Measurements from ENCODE around the gene HEATR5A.

Gene HEATR5A

DNA sequence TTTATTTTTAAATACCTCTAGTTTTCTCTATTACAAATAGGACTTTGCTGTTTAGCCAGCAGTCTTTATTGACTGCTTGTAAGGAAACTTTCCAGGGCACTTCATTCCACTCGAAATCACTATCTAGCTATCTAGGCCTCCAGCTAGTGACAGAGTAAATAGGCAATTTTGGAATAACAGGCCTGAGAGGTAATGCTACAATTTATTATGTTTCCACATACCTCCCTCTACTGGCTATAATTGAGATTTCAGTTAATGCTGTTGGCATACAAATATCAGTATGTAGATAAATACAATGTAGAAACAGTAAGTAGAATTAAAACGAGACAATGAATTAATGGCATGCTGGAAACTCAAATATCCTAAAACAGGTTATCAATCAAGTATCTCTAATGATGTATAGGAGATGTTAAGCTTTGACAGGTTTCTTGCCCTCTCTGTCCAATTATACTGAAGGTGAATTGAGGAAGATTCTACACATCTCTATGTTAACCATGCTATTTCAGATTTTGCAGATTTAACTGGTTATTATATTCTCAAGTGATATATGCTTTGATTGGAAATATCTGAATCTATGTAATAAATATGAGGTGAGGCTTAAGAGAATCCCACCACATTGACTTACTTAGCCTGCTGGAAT lies 29.7 kb upstream of the HEATR5A start:
- Histone ChIP-seq H3K9ac (ENCODE audit: low read depth, low read length, poor library complexity) (no peak overlapping the region), H2AK5ac (ENCODE audit: low read depth, low read length) (no peak overlapping the region), H3K18ac (ENCODE audit: low read length) (no peak overlapping the region), H2BK5ac (ENCODE audit: low read length) (no peak overlapping the region), H3K4ac (ENCODE audit: low read length) (no peak overlapping the region), H3K79me1 (ENCODE audit: low read depth, low read length) (no peaks in the 10 kb centered on the region), H2BK120ac (ENCODE audit: low read depth, low read length) (no peak overlapping the region), H3K23ac (ENCODE audit: low read depth, low read length, poor library complexity) (no peak overlapping the region), H4K8ac (ENCODE audit: low read depth, low read length) (no peak overlapping the region), H3K14ac (ENCODE audit: low read length) (no peak overlapping the region), H3K27ac (replicated peaks; ENCODE audit: low read length) (no peak overlapping the region), H4K91ac (ENCODE audit: low read depth, low read length, poor library complexity) (no peak overlapping the region), H3K27me3 (ENCODE audit: control insufficient read depth in 3 of 3, insufficient read depth in 3 of 3, low read depth in 1 of 3, low read length in 3 of 3) (no peaks in the 10 kb centered on the region), H3K9me3 (replicated peaks in 1 of 2; ENCODE audit: control insufficient read depth in 2 of 2, insufficient read depth in 1 of 2, low read depth in 1 of 2, low read length in 2 of 2) (no peaks in the 10 kb centered on the region), H3K36me3 (replicated peaks in 1 of 2; ENCODE audit: control insufficient read depth in 2 of 2, insufficient read depth in 2 of 2, low read length in 2 of 2) (peaks cover 0 to 48% of the 10 kb centered on the region in 2 donors), H3K4me1 (ENCODE audit: control insufficient read depth in 2 of 2, insufficient read depth in 1 of 2, low read depth in 1 of 2, low read length in 2 of 2) (no peaks in the 10 kb centered on the region), H2AFZ (ENCODE audit: low read length) (no peak overlapping the region), H3K4me2 (ENCODE audit: insufficient read depth, low read length, poor library complexity, severe bottlenecking) (no peak overlapping the region), H2BK15ac (ENCODE audit: low read length) (no peak overlapping the region), H2BK12ac (ENCODE audit: low read length) (no peak overlapping the region), H3K4me3 (ENCODE audit: low read length in 2 of 2) (no peak overlapping the region)
- no peak for DNase-seq (ENCODE audit: low spot score)
- WGBS, 2 donors (ENCODE audit: extremely low coverage in 2 of 2, insufficient read length in 2 of 2, insufficient replicate concordance in 1 of 2): no CpG with 5 or more reads among the region's 2 CpGs

DNA sequence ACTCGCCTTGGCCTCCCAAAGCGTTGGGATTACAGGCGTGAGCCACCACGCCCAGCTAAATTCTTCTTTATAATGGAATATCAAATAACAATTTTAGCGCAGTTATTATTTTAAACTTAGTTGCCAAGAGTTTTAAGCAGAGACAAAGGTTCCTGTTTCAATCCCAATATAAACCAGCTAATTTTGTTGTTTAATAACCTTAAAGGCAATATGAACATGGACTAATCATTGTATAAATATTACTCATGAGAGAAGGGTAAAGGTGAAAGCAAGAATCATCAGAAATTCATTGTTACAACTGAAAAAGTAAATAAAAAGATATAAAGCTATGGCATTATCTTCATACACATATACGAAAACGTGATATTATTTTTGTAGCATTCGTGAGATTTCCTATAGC lies 28.8 kb upstream of the HEATR5A start:
- H3K4me3 ChIP-seq (ENCODE audit: low read length in 2 of 2): no peak overlapping the region
- H2AK5ac ChIP-seq (ENCODE audit: low read depth, low read length): no peak overlapping the region
- no peak overlapping the region for H3K23ac ChIP-seq (ENCODE audit: low read depth, low read length, poor library complexity)
- no peak overlapping the region for H4K8ac ChIP-seq (ENCODE audit: low read depth, low read length)
- no peak overlapping the region for H3K4me2 ChIP-seq (ENCODE audit: insufficient read depth, low read length, poor library complexity, severe bottlenecking)
- H2BK120ac ChIP-seq (ENCODE audit: low read depth, low read length): no peak overlapping the region
- peaks cover 0 to 48% of the 10 kb centered on the region in 2 donors for H3K36me3 ChIP-seq (replicated peaks in 1 of 2; ENCODE audit: control insufficient read depth in 2 of 2, insufficient read depth in 2 of 2, low read length in 2 of 2)
- no peak overlapping the region for H2BK5ac ChIP-seq (ENCODE audit: low read length)
- H2BK12ac ChIP-seq (ENCODE audit: low read length): no peak overlapping the region
- no peak for DNase-seq (ENCODE audit: low spot score)
- no peaks in the 10 kb centered on the region for H3K27me3 ChIP-seq (ENCODE audit: control insufficient read depth in 3 of 3, insufficient read depth in 3 of 3, low read depth in 1 of 3, low read length in 3 of 3)
- no peaks in the 10 kb centered on the region for H3K4me1 ChIP-seq (ENCODE audit: control insufficient read depth in 2 of 2, insufficient read depth in 1 of 2, low read depth in 1 of 2, low read length in 2 of 2)
- H3K9me3 ChIP-seq (replicated peaks in 1 of 2; ENCODE audit: control insufficient read depth in 2 of 2, insufficient read depth in 1 of 2, low read depth in 1 of 2, low read length in 2 of 2): no peaks in the 10 kb centered on the region
- no peaks in the 10 kb centered on the region for H3K79me1 ChIP-seq (ENCODE audit: low read depth, low read length)
- no peak overlapping the region for H3K14ac ChIP-seq (ENCODE audit: low read length)
- no peak overlapping the region for H3K9ac ChIP-seq (ENCODE audit: low read depth, low read length, poor library complexity)
- no peak overlapping the region for H3K4ac ChIP-seq (ENCODE audit: low read length)
- H4K91ac ChIP-seq (ENCODE audit: low read depth, low read length, poor library complexity): no peak overlapping the region
- H2BK15ac ChIP-seq (ENCODE audit: low read length): no peak overlapping the region
- no peak overlapping the region for H3K18ac ChIP-seq (ENCODE audit: low read length)
- H3K27ac ChIP-seq (replicated peaks; ENCODE audit: low read length): no peak overlapping the region
- no peak overlapping the region for H2AFZ ChIP-seq (ENCODE audit: low read length)
- no CpG with 5 or more reads among the region's 8 CpGs for WGBS, 2 donors (ENCODE audit: extremely low coverage in 2 of 2, insufficient read length in 2 of 2, insufficient replicate concordance in 1 of 2)

DNA sequence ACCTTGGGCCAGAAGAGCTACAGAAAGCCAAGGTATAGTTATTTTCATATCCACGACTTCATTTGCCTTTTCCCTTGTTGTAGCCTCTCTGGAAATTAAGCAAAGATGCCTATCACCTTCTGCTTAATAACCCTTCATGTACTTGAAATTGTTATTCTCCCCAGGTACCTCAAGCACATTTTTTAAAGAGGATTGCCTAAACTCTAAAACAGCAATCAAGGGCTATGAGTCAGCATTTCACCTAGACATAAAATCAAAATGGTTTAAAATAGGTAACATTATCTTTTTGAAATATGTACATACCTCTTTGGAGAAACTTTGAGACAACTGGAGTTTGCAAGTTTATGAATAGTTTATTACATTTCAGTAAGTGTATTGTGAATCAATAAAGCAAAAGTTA lies 25.4 kb upstream of the HEATR5A start:
- Histone ChIP-seq H2BK15ac (ENCODE audit: low read length) (no peak overlapping the region), H3K27me3 (ENCODE audit: control insufficient read depth in 3 of 3, insufficient read depth in 3 of 3, low read depth in 1 of 3, low read length in 3 of 3) (no peaks in the 10 kb centered on the region)

DNA sequence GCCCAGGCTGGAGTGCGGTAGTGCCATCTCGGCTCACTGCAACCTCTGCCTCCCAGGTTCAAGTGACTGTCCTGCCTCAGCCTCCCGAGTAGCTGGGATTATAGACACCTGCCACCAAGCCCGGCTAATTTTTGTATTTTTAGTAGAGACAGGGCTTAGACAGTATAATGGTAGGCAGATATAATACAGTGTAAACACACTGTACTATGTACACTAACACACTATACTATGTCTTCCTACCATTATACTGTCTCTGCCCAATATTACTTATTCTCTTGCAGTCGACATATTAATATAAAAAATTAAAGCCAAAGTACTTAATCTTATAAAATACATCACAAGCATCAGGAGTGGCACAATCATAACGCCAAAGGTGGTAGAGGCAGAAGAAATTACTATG lies 21.9 kb upstream of the HEATR5A start:
- H3K27me3 ChIP-seq (ENCODE audit: control insufficient read depth in 3 of 3, insufficient read depth in 3 of 3, low read depth in 1 of 3, low read length in 3 of 3): no peaks in the 10 kb centered on the region
- H2AK5ac ChIP-seq (ENCODE audit: low read depth, low read length): no peak overlapping the region
- WGBS, 2 donors (ENCODE audit: extremely low coverage in 2 of 2, insufficient read length in 2 of 2, insufficient replicate concordance in 1 of 2): no CpG with 5 or more reads among the region's 6 CpGs
- no peak overlapping the region for H2BK12ac ChIP-seq (ENCODE audit: low read length)
- H3K4me3 ChIP-seq (ENCODE audit: low read length in 2 of 2): no peak overlapping the region
- peaks cover 0 to 7% of the 10 kb centered on the region in 2 donors for H3K9me3 ChIP-seq (replicated peaks in 1 of 2; ENCODE audit: control insufficient read depth in 2 of 2, insufficient read depth in 1 of 2, low read depth in 1 of 2, low read length in 2 of 2)
- H3K4ac ChIP-seq (ENCODE audit: low read length): no peak overlapping the region
- no peak overlapping the region for H2BK15ac ChIP-seq (ENCODE audit: low read length)
- no peak overlapping the region for H3K9ac ChIP-seq (ENCODE audit: low read depth, low read length, poor library complexity)
- H3K4me1 ChIP-seq (ENCODE audit: control insufficient read depth in 2 of 2, insufficient read depth in 1 of 2, low read depth in 1 of 2, low read length in 2 of 2): peaks cover 0 to 9% of the 10 kb centered on the region in 2 donors
- peaks cover 0 to 11% of the 10 kb centered on the region in 2 donors for H3K36me3 ChIP-seq (replicated peaks in 1 of 2; ENCODE audit: control insufficient read depth in 2 of 2, insufficient read depth in 2 of 2, low read length in 2 of 2)
- H3K27ac ChIP-seq (replicated peaks; ENCODE audit: low read length): no peak overlapping the region
- H4K8ac ChIP-seq (ENCODE audit: low read depth, low read length): no peak overlapping the region
- H2BK120ac ChIP-seq (ENCODE audit: low read depth, low read length): no peak overlapping the region
- no peak overlapping the region for H2AFZ ChIP-seq (ENCODE audit: low read length)
- no peak overlapping the region for H3K14ac ChIP-seq (ENCODE audit: low read length)
- DNase-seq (ENCODE audit: low spot score): no peak
- H3K23ac ChIP-seq (ENCODE audit: low read depth, low read length, poor library complexity): no peak overlapping the region
- no peak overlapping the region for H3K18ac ChIP-seq (ENCODE audit: low read length)
- H3K4me2 ChIP-seq (ENCODE audit: insufficient read depth, low read length, poor library complexity, severe bottlenecking): no peak overlapping the region
- no peak overlapping the region for H2BK5ac ChIP-seq (ENCODE audit: low read length)
- no peaks in the 10 kb centered on the region for H3K79me1 ChIP-seq (ENCODE audit: low read depth, low read length)
- H4K91ac ChIP-seq (ENCODE audit: low read depth, low read length, poor library complexity): no peak overlapping the region

More for the DNA sequence above, 25.4 kb upstream of the HEATR5A start:
- Histone ChIP-seq H3K4me1 (ENCODE audit: control insufficient read depth in 2 of 2, insufficient read depth in 1 of 2, low read depth in 1 of 2, low read length in 2 of 2) (no peaks in the 10 kb centered on the region), H2BK5ac (ENCODE audit: low read length) (no peak overlapping the region), H3K18ac (ENCODE audit: low read length) (no peak overlapping the region), H3K4ac (ENCODE audit: low read length) (no peak overlapping the region), H4K8ac (ENCODE audit: low read depth, low read length) (no peak overlapping the region), H3K79me1 (ENCODE audit: low read depth, low read length) (no peaks in the 10 kb centered on the region), H2BK120ac (ENCODE audit: low read depth, low read length) (no peak overlapping the region), H3K9me3 (replicated peaks in 1 of 2; ENCODE audit: control insufficient read depth in 2 of 2, insufficient read depth in 1 of 2, low read depth in 1 of 2, low read length in 2 of 2) (no peaks in the 10 kb centered on the region), H3K4me2 (ENCODE audit: insufficient read depth, low read length, poor library complexity, severe bottlenecking) (no peak overlapping the region), H4K91ac (ENCODE audit: low read depth, low read length, poor library complexity) (no peak overlapping the region), H3K27ac (replicated peaks; ENCODE audit: low read length) (no peak overlapping the region), H3K23ac (ENCODE audit: low read depth, low read length, poor library complexity) (no peak overlapping the region), H2BK12ac (ENCODE audit: low read length) (no peak overlapping the region), H3K36me3 (replicated peaks in 1 of 2; ENCODE audit: control insufficient read depth in 2 of 2, insufficient read depth in 2 of 2, low read length in 2 of 2) (peaks cover 0 to 26% of the 10 kb centered on the region in 2 donors), H3K14ac (ENCODE audit: low read length) (no peak overlapping the region), H3K4me3 (ENCODE audit: low read length in 2 of 2) (no peak overlapping the region), H2AFZ (ENCODE audit: low read length) (no peak overlapping the region), H3K9ac (ENCODE audit: low read depth, low read length, poor library complexity) (no peak overlapping the region), H2AK5ac (ENCODE audit: low read depth, low read length) (no peak overlapping the region)
- no CpG with 5 or more reads among the region's 1 CpG for WGBS, 2 donors (ENCODE audit: extremely low coverage in 2 of 2, insufficient read length in 2 of 2, insufficient replicate concordance in 1 of 2)
- no peak for DNase-seq (ENCODE audit: low spot score)

Data from neuronal stem cell (in vitro differentiated cells).